Epidermal melanocyte (primary cell): ENCODE data around the gene MRAP.

Source experiments
- DNase-seq: peaks from one replicate; pipeline ENCODE4 v3.0.0; 2011; ENCODE audit warnings: low spot score; ENCODE audit not compliant: insufficient read length

Gene MRAP

GRCh38 chr21:32348604-32349332 lies 50.1 kb downstream of the MRAP start:
- no peak for DNase-seq

GRCh38 chr21:32349333-32349944 lies 50.8 kb downstream of the MRAP start:
- no peak for DNase-seq

GRCh38 chr21:32350211-32350980 lies 51.7 kb downstream of the MRAP start:
- no peak for DNase-seq

GRCh38 chr21:32350981-32351380 lies 52.3 kb downstream of the MRAP start:
- DNase-seq: no peak

GRCh38 chr21:32351428-32351827 lies 52.8 kb downstream of the MRAP start:
- DNase-seq: no peak

- DNase-seq: no peak
Observed at GRCh38 chr21:32352526-32352925, 53.9 kb downstream of the MRAP start.

GRCh38 chr21:32353002-32353711 lies 54.5 kb downstream of the MRAP start:
- no peak for DNase-seq

GRCh38 chr21:32356874-32357395 lies 58.3 kb downstream of the MRAP start:
- DNase-seq: no peak

- no peak for DNase-seq
Observed at GRCh38 chr21:32359719-32360260, 61.1 kb downstream of the MRAP start.

- DNase-seq: no peak
Observed at GRCh38 chr21:32360401-32360975, 61.8 kb downstream of the MRAP start.
